Hematopoietic multipotent progenitor cell (in vitro differentiated cells): ENCODE results near the gene LBP. TPM values are rescaled to one million over a fixed set of nuclear protein-coding genes. Genes with fewer than 3 reads are reported as not detected.
"Not testable (repeated sequence)": the region's sequence is repeated elsewhere in the genome, so short reads cannot be mapped to it uniquely, and the experiment has no call there.

ENCODE experiments used
- DNase-seq, 3 donors: peaks; one replicate each; pipeline ENCODE4 v3.0.0-alpha.2; 2011 to 2015; ENCODE audit warnings: low read depth in 2 of 3, low spot score in 2 of 3
- total RNA-seq: library from RNA; depleted of rRNA; stranded (reverse); fragments of >200 nt; gene quantifications from one replicate; pipeline ENCODE4 v1.2.3, GENCODE V29; 2012

Gene LBP
- not detected for total RNA-seq

GRCh38 chr20:38346247-38346651 lies at the start of gene LBP:
TSS of gene LBP (plus strand) at chr20:38346482. CDS start at chr20:38346517, 35 bp downstream.
- DNase-seq = no peak

DNA sequence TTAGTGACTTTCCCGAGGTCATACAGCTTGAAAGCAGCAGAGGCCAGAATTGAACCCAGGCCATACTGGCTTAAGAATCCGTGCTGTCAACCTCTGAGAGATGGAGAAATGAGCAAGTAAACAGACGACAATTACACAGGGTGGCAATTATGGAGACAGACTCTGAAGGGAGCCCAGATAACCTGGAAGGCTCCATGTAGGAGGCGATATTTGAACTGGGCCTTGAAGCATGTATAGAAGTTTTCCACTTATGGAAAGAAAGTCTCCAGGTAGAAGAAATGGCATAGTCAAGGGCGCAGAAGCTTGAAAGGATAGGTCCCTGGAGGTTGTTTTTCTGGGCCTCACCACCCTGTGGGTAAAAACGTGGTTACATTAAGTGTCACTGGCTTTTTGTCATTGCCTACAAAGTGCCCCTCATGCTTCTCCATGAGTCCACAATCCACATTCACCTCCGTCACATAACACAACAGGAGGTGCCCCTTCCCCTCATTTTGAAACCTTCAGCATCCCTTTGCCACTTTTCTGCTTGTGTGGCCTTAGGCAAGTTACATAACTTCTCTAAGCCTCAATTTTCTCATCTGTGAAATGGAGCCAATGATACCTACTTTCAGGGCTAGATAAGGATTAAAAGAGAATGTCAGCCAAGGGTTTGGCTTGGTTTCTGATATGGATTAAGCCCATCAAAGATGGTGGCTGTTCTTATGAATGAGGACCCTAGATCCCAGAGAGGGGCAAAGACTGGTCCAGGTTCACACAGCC lies 48.2 kb upstream of the LBP start:
- DNase-seq = no peak

- peak in 2 of 3 donors; percentile 19 to 43 for DNase-seq
Measured at GRCh38 chr20:38298768-38299288, 47.5 kb upstream of the LBP start.

- DNase-seq = no peak
Measured at GRCh38 chr20:38299963-38300362, 46.3 kb upstream of the LBP start.

GRCh38 chr20:38300438-38300837 lies 45.8 kb upstream of the LBP start:
- DNase-seq = no peak

- DNase-seq = no peak
Measured at GRCh38 chr20:38301309-38301708, 45.0 kb upstream of the LBP start.

- DNase-seq = no peak
Measured at GRCh38 chr20:38302786-38303185, 43.5 kb upstream of the LBP start.

GRCh38 chr20:38303908-38304379 lies 42.3 kb upstream of the LBP start, which contains the start of gene BPI:
TSS of gene BPI (plus strand) at chr20:38304156. CDS start at chr20:38304224, 68 bp downstream.
- peak in 2 of 3 donors; percentile 85 to 89 for DNase-seq

- peak in 2 of 3 donors; percentile 45 to 64 for DNase-seq
Measured at GRCh38 chr20:38304845-38305447, 41.3 kb upstream of the LBP start.

- no peak for DNase-seq
Measured at GRCh38 chr20:38305541-38305940, 40.7 kb upstream of the LBP start.

DNA sequence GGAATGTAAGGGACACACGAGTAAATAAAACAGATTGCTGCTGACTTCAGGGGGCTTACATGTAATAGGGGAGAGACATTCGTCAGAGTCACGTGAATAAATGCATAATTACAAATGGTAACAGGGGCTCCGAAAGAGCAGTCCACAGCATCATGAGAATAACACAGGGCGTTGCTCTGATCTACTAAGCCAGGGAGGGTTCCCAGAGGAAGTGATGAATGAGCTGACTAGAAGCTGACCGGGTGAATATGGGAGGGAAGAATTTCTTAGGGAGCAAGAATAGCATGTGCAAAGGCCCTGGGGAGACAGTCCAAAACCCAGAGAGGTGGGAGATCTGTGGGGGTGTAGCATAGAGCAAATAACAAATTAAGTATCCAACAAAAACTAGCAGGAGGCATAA lies 39.9 kb upstream of the LBP start:
- DNase-seq = no peak

GRCh38 chr20:38307371-38308046 lies 38.8 kb upstream of the LBP start:
- no peak for DNase-seq

- no peak for DNase-seq
Measured at GRCh38 chr20:38308047-38308438, 38.2 kb upstream of the LBP start.

- DNase-seq = no peak
Measured at GRCh38 chr20:38308447-38308846, 37.8 kb upstream of the LBP start.

- no peak for DNase-seq
Measured at GRCh38 chr20:38311091-38311490, 35.2 kb upstream of the LBP start.

- DNase-seq = no peak
Measured at GRCh38 chr20:38311491-38311890, 34.8 kb upstream of the LBP start.

- no peak for DNase-seq
Measured at GRCh38 chr20:38313676-38314075, 32.6 kb upstream of the LBP start.

DNA sequence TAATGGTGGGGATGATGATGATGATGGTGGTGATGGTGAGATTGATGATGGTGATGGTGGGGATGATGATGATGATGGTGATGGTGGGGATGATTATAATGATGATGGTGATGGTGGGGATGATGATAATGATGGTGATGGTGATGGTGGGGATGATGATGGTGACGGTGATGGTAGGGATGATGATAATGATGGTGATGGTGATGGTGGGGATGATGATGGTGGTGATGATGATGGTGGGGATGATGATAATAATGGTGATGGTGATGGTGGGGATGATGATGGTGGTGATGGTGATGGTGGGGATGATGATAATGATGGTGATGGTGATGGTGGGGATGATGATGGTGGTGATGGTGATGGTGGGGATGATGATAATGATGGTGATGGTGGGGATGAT lies 31.9 kb upstream of the LBP start:
- DNase-seq = not testable (repeated sequence)

DNA sequence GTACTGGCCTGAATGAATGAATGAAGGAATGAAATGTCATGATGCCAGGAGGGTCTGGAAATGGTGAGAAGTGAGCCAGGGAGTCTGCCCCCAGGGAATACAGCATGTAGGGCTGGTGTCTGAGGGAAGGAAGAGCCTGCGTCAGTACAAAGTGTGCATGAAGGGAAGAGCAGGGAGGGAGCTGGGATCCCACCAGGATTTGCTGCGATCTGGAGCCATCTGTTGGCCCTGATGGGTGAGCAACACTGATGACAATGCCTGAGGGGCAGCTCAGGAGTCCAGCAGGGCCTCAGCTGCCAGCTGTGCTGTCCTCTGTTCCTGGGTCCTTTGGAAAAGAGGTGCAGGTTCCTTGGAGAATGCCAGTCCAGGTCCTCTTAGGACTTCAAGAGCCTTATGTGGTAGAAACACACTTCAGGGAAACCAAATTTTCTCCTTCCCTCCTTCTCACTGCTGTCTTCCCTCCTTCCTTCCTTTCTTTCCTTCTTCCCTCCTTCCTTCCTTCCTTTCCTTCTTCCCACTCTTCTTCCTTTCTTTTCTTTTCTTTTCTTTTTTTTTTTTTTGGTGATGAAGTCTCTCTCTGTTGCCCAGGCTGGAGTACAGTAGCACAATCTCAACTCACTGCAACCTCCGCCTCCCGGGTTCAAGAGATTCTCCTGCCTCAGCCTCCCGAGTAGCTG lies 30.9 kb upstream of the LBP start:
- DNase-seq = no peak

DNA sequence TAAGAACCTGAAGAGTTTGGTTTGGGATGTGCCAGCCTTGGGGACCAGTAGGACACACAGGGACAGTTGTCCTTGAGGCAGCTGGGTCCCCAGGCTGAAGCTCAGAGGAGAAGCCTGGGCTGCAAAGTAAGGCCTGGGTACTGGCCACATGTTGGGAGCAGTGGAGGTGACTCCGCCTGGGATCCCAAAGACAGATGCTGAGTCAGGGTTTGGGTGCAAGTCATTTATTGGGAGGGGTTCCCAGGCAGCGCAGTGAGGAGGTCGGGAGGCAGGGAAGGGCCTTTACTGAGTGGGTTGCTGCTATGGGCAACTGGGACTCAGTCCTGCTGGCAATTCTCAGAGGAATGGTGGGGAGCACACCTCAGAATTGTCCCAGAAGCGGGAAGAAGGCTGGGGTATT lies 29.9 kb upstream of the LBP start:
- DNase-seq = no peak

GRCh38 chr20:38317422-38317821 lies 28.9 kb upstream of the LBP start:
- no peak for DNase-seq
